Endometrial microvascular endothelial cells (primary cell): ENCODE measurements around the gene STX2. TPM values are rescaled to one million over a fixed set of nuclear protein-coding genes. Genes with fewer than 3 reads are reported as not detected.
"Not testable (repeated sequence)": the region's sequence is repeated elsewhere in the genome, so short reads cannot be mapped to it uniquely, and the experiment has no call there.

ENCODE experiments used
- in situ Hi-C: cut with HindIII; loops from 2 replicates; pipeline ENCODE4 v1.10.0; 2017; ENCODE audit warnings: low sequenced_read_pairs, low pct_unique_long_range_greater_than_20kb; ENCODE audit errors: inconsistent ontology term
- total RNA-seq: library from RNA; depleted of rRNA; stranded (reverse); fragments of >200 nt; gene quantifications from one replicate; pipeline ENCODE4 v1.2.3, GENCODE V29; 2015; ENCODE audit errors: inconsistent ontology term

The STX2 gene
- total RNA-seq, 1 donor from 2014 or later = 30.4 TPM

DNA sequence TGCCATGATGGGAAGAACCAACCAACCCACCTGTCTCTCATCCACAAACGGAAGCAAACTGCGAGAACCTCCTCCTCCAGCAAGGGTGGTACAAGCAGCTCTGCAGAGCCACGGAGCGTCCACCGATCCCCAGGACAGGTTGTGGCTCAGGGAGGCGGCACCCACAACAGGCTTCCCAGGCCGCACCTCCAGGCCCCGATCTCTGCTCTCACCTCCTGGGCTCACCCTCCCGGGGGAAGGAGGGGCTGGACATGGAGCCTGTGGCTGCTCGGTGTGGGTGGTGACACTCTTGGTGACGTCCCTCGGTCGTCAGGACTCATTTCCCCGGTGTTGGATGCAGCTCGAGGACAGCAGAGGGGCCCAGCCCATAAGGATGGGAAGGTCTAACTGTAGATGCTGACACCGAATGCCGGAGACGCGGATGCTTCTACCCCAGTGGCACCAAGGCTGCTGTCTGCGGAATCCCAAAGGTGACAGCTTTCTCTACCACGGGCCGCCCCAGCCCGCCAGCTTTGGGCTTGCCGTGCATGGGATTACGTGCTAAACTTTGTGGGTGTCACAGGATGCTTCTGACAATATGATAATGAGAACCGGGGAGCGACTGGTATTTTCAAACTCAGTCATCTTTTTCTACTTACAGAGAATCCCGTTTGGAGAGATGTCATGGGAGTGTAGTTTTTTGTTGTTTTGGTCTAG lies 58.0 kb downstream of the STX2 start:
- in situ Hi-C loops = no loop called here

DNA sequence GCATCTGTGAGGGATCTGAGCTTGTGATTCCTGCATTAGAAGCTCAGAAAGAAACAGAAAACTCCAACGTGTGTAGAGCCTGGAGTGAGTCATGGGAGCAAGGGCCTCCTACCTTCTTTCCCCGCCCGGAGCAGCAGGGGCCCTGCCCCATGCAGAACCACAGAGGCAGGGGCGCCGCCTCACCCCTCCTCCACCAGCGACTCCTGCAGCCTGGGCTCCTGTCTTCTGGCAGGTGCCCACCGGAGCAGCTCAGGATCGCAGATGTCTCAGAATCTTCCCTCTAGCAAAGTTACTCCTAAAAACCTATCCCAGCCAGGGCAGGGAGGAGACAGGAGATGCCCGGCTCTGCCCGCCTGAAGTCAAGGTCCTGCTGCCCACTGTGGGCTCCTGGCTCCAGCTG lies 58.7 kb downstream of the STX2 start:
- in situ Hi-C loops = no loop called here

DNA sequence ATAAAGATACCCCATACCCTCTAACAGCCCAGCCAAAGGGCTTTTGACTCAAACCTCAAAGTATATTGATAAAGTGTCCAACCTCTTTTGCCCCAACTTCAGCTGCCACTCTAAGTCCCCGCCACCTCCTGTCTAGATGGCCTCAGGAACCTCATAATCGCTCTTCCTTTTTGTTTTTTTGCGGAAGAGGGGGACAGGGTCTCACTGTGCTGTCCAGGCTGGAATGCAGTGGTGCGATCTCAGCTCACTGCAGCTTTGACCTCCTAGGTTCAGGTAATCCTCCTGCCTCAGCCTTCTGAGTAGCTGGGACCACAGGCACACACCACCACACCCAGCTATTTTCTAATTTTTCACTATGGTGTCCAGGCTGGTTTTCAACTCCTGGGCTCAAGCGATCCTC lies 60.3 kb downstream of the STX2 start:
- in situ Hi-C loops = no loop called here

DNA sequence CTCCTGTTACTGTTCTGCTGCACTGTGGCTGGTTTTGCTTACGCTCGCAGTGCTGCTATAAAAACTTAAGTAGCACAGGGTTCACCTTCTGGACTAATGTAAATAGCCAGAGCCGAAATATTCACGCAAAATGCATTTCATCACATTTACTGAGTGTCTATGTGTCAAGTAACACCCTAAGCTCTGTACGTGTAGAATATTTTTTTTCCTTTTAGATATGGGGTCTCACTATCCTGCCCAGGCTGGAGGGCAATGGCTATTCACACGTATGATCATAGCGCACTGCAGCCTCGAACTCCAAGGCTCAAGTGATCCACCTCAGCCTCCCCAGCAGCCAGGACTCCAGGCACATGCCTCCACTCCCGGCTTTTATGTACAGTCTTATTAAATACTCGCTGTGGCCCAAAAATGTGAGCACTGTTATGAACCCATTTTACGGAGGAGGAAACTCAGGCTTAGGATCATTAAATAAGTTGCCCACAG lies 62.2 kb downstream of the STX2 start:
- in situ Hi-C loops = no loop called here

DNA sequence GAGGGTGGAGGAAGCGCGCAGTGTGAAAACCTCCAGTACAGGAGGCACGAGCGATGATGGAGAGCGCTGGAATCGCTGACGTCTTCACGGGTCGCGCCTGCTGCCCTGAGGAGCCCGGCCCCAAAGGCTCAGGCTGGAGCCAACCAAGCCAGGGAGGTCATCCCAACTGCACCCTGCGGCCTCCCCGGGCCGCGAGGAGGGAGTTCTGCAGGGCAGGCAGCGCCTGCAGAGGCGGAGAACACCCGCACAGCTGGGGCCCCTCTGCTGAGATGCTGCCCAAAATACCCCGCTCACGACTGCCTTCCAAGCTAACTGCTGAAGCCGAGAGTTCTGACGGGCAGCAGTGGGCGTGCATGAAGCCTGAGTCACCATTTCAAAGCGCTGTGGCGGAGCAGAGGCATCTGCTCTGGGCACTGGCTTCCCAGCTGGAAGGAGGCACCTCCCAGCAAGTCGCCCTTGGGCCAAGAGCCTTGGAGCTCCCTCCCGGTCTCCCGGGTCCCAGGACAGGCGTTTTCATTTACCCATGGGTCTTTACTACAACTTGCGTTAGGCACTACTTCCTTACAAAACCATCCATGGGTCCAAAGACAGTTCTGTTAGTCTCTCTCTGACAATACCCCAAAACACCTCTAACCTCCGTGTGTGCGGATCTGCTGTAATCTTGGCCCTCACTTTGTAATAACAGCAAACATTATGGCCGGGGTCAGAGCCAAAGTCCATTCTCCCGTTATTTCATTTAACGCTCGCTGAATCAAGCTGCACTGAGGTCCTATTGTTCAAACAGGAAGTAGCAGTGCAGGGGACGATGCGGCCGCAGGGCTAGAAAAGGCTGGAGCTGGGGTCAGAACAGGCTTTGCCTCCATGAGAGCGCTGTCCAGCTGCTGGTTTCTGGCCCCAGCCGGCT lies 62.8 kb downstream of the STX2 start:
- in situ Hi-C loops = no loop called here

DNA sequence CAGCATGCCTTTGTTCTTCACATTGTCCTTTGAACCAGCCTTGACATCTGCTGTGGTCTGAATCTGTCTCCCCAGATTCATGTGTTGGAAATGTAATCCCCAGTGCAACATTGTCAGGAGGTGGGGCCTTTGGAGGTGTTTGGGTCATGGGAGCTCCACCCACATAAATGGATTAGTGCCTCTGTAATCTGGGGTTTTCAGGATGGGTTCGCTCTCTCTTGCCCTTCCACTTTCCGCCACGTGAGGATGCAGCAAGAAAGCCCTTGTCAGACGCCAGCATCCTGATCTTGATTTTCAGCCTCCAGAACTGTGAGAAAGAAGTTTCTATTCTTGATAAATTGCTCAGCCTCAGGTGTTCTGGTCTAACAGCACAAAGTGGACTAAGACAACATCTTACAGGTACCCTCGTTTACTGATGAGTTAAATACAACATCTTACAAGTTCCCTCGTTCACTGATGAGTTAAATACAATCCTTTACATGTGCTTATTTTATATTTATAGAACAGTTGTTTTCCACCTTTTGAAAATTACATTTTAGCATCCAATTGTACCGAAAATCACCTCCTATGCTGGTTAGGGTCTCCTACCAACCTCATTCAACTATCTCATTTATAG lies 68.5 kb downstream of the STX2 start:
- in situ Hi-C loops = no loop called here

DNA sequence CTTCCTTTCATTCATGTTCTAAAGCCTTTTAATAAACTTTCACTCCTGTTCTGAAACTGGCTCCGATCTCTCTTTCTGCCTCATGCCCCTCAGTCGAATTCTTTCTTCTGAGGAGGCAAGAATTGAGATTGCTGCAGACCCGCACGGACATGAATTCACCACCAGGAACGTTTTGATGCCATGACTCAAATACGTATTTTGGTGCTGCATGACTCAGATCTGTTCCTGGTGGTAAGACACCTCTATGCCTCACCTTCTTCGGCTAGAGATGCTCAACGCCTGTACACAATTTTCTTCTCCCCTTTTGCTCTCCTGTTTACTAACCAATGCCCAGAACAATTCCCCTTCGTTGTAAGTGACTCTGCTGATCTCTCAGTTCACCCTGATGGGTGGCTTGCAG lies 70.9 kb downstream of the STX2 start:
- in situ Hi-C loops = no loop called here

DNA sequence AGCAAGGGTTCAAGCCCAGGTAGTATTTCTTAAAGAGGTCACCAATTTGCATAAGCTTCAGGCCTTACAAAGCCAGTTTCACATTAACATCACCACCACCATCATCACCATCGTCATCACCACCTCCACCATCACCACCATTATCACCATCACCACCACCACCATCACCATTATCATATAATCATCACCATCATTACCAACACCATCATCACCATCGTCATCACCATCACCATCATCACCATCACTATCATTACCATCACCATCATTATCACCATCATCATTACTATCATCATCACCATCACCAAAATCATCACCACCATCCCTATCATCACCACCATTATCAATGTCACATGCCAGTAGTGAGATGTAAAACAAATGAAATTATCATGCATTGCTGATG lies 72.6 kb downstream of the STX2 start:
- in situ Hi-C loops = no loop called here

DNA sequence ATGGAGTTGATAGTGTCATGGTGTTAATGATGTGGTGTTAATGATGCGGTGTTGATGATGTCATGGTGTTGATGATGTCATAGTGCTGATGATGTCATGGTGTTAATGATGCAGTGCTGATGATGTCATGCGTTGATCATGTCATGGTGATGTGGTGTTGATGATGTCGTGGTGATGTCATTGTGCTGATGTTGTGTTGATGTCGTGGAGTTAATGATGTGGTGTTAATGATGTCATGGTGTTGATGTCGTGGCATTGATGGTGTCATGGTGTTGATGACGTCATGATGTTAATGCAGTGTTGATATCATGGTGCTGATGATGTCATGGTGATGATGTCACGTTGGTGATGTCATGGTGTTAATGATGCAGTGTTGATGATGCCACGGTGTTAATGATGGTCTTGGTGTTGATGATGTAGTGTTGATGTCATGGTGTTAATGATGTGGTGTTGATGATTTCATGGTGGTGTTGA lies 73.8 kb downstream of the STX2 start:
- in situ Hi-C loops = no loop called here

DNA sequence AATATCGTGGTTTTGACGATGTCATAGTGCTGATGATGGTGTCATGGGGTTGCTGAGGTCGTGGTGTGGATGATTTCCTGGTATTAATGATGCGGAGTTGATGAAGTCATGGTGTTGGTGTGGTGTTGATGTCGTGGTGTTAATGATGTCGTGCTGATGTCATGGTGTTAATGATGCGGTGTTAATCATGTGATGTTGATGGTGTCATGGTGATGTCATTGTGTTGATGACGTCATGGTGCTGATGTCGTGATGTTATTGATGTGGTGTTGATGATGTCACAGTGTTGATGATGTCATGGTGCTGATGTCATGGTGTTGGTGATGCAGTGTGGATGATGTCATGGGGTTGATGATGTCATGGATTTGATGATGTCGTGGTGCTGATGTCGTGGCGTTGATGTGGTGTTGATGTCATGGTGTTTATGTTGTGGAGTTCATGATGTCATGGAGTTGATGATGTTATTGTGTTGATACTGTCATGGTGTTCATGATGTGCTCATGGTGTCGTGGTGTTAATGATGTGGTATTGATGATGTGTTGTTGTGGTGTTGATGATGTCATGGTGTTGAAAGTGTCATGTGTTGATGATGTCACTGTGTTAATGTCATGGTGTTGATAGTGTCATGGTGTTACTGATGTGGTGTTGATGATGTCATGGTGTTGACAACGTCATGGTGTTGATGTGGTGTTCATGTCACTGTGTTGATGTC lies 74.4 kb downstream of the STX2 start:
- in situ Hi-C loops = no loop called here

DNA sequence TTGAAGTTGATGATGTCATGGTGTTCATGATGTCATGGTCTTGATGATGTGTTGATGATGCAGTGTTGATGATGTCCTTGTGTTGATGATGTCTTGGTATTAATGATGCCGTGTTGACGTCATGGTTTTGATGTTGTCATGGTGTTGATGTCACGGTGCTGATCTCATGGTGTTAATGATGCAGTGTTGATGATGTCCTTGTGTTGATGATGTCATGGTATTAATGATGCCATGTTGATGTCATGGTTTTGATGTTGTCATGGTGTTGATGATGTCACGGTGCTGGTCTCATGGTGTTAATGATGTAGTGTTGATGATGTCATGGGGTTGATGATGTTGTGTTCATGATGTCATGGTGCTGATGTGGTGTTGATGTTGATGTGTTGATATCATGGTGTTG lies 75.0 kb downstream of the STX2 start:
- in situ Hi-C loops = no loop called here

DNA sequence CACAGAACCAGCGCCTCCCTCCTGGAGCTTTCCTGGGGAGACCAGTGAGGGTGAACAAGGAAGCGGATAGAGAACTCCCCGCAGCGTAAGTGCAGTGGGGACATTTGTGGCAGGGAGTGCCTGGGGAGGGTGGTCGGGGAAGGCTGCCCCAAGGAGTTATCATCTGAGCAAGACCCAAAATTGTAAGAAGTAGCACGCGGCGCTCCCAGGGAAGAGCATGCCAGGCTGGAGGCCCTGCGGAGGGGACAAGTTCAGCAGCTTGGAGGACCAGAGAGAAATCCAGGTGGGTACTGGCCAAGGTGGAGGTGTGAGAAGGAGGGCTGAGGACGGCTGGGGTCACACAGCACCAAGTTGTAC lies 76.8 kb downstream of the STX2 start:
- in situ Hi-C loops = no loop called here

DNA sequence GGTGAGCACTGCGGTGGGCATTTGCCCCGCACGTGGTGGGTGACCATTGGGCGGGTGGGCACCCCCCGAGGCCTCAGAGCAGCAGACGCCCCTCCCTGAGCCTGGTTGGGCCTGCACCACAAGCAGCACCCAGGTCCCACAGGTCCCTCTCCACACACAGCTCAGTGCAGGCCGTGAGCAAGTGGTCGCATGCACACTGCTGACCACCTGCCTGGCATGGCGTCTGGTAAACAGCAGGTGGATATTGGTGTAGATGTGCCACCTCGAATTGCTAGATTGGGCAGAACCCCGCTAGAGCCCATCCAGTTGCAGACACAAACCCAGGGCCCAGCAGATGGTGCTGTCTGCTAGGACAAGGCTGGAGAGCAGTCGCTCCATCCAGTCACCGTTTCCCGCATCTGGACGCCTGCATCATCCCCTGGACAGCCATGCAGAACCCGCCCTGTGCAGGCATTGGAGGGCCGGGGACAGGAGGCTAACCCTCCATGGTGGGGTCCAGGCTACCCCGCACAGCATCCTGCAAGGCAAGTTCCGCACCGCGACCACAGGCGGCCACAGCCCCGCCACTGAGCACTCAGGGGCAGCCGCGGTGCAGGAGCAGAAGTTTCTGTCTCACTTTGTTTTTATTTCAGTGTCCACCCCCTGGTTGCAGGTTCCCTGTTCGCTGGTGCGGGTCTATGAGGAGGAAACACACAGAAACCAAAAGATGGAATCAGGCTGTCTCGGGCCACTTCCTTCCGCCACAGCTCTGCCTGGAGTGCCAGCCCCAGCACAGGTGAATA lies 77.3 kb downstream of the STX2 start:
- in situ Hi-C loops = no loop called here

DNA sequence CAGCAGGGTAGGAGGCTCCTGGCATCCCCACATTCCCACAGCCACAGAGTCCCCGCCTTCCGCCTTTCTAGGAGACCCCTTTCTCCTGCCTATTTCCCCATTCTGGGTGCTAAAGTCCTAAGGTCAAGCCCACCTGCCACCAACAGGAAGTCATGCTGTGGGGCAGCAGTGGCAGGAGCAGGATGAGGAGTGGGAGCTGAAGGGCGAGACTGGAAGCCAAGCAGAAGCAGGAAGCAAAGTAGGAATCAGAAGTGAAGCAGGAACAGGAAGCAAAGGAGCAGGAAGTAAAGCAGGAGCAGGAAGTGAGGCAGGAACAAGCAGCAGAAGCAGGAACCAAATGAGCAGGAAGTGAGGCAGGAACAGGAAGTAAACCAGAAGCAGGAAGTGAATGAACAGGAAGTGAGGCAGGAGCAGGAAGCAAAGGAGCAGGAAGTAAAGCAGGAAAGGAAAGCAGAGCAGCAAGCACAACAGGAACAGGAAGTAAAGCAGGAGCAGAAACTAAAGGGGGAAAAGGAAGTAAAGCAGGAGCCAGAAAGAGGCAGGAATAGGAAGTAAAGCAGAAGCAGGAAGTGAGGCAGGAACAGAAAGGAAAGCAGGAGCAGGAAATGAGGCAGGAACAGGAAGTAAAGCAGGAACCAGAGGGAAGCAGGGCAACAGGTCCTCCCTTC lies 84.7 kb downstream of the STX2 start:
- in situ Hi-C loops = no loop called here

DNA sequence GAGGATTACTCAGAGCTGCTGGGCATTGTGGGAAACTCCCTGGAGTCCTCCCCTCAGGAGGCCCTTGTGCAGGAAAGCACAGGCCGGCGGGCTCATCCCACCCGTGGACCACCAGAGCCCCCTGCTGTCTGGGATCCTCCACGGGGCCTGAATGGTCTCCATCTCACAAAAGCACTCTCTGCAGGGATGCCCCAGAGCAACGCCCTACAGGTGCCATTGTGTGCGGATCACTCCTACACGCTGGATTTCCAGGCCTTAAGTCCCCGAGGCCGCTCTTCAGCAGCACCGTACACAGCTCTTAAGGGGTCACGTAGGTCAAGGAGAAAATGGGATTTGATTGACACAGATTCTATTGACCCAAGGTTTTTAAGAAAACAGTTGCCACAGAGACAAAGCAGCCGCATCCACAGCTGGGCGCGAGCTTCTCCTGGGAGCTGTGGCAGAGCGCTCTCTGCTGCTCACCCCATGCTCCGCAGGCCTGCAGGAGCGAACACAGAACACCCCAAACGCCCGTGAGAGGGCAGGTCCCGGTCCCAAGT lies 86.3 kb downstream of the STX2 start:
- in situ Hi-C loops = no loop called here

DNA sequence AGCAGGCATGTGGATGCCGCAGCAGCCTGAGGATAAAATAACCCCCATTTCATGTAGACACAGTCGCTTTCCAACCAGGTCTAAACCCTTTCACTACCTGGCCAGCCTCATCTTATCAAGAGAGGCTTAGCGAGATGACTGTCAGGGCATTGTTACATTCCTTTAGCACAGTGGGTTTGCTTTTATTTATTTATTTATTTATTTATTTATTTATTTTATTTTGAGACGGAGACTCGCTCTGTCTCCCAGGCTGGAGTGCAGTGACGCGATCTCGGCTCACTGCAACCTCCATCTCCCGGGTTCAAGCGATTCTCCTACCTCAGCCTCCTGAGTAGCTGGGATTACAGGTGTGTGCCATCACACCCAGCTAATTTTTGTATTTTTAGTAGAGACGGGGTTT lies 87.0 kb downstream of the STX2 start:
- in situ Hi-C loops = not testable (repeated sequence)

DNA sequence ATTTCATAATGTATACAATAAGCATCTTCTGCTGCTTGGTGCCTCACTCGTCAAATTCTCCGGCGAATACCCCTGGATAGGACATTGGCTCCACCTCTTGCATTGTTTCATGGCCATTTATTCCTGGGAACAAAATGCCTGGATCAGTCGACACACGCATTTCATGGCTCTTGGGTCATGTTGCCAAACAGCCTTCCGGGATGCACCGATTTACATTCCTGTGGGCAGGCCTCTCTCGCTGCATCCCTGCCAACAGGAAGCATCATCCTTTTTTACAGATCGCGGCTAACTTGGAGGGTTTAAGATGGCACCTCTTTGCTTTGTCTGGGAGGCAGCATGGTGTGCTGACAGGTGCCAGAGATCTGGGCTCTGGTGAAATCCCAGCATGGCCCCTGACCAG lies 90.3 kb downstream of the STX2 start:
- in situ Hi-C loops = no loop called here
